NCI-H1048 (cell line): ENCODE data around the gene NBDY.
"Not testable (repeated sequence)": the region's sequence is repeated elsewhere in the genome, so short reads cannot be mapped to it uniquely, and the experiment has no call there.

ENCODE experiments used
- DNase-seq: peaks from one replicate; lab custom pipeline; 2025; lab: John Stamatoyannopoulos, UW

Gene NBDY

DNA sequence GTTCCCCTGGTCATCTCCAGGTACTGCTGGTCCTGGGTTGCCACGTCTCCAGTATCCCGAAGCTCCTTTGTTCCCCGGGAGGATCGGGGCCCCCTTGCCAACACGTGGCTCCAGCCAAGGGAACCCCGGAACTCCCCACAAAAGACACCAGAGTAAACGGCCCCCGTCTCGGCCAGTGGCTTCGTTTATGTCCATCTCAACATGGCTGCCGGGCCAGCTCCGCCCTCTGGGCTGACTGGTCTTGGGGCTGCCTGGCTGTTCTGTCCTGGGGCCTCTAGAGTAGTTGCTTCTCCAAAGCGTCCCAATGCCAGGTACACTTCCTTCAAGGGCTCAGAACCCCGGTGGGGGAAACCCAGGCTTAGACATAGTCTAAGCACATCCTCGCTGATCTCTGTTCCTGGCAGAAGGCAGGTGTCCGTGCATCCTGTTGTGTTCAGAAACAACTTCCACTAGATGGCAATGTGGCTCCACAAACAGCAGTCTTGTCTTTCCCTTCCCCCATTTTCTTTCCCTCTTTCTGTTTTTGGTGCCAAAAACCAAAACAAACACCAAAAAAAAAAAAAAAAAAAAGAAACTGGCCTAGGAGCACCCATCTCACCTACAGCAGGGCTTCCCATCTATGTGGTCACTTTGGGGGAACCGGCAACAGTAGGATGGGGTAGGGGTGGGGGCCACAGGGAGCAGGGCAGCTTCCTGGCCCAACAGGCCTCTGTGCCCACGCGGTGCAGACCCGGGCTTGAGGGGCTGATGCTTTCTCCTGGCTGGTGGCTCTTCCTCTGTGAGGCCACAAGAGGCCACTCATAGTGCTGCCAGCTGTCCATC is 35.3 kb downstream of the NBDY start:
- DNase-seq: no peak

DNA sequence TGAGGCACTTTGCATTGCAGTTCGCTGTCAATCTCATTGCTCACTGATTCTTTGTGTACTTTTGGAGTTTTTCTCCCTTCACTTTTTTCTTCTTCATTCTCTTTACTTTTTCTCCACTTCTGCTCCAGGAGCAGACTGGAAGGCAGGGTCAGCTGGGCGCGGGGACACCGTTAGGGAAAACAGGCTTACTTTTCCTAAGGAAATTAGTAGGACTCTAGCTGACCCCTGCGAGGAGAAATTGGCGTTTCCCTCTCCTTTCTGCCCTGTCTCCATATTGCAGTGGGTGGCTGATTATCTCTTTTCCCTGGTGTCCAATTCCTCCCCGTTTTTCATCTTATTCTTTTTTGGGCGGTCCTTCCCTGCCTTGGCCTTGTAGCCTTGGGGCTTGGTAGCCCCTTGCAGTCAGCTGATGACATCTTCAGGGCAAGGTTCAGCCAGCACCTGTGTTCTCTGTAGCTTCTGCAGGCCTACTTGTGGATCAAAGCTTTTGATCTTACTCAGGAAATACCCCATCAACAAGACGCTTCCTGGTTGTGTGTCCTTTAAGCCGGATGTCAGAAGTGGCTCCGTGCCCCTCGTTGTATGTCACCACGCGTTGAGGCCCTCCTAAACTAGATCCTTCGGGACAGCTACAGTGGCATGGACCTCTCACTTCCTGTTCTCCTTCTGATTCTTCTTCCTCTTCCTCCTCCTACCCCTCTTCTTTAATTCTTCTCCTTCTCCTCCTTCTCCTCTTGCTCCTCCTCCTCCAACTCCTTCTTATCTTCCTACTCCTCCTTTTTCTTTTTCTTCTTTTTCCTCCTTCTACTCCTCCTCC is 36.1 kb downstream of the NBDY start:
- no peak for DNase-seq

DNA sequence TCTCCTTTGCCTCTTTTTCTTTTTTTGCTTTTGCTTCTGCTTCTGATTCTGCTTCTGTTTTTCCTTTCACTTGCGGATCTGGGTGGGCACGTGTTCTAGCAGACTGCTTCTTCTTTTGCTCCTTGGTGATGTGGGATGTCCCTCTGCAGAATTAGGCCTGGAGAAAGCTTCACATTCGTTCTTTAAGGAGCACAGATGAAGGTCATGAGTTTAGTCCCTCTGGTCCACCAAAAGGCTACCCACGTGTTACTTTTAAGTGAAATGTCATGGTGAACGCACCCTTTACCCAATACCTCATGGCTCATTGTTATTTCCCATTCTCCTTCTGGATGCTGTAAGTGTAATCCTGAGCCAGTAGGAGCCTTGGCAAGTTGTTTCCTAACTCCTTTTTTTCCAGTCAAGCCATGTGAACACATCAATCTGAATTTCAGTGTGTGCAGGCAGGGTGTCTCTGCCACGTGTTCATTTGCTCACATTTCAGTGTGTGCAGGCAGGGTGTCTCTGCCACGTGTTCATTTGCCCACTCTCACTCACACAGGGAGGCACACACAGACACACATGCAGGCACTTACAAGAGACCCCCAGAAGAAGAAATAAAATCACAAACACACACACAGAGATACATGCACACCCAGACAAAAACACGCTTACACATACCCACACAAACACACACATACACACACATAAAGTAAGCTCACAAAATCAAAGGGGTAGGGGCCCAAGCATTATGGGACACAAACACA is 36.9 kb downstream of the NBDY start:
- no peak for DNase-seq

DNA sequence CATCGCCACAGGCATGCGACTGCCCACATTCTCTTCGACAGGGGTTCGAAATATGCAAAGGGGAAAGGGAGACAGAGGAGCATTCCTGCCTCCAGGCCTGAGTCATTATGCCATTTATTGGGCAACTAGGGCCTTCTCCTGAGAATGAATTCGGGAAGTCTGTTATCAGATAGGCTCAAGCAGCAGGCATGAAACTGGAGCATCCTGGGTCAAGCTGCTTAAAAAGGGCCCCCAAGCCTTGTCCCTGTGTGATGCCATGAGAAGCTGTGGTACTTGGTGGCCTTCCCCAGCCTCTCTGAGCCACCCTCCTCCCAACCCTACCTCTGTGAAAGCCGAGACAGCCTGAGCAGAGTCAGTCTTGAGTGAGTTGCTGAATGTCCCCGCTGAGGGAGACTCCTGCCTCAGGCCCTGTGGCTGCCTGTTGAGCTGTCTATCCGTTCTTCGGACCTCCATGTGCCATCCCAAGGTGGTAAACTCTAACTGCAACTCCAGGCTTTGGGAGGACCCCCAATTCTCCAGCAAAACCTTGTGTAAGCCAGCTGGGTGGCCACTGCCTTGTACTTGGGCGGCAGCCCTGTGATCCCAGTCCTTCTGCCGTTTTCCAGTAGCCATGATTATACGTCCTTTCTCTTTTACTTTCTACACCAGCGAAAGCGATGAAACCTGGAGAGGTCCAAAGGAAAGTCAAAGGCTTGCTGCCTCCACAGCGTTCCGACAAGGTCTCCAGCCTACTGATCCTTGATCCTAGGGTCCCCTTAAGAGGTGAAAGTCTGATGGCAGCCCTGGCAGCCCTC is 37.7 kb downstream of the NBDY start:
- DNase-seq: no peak

DNA sequence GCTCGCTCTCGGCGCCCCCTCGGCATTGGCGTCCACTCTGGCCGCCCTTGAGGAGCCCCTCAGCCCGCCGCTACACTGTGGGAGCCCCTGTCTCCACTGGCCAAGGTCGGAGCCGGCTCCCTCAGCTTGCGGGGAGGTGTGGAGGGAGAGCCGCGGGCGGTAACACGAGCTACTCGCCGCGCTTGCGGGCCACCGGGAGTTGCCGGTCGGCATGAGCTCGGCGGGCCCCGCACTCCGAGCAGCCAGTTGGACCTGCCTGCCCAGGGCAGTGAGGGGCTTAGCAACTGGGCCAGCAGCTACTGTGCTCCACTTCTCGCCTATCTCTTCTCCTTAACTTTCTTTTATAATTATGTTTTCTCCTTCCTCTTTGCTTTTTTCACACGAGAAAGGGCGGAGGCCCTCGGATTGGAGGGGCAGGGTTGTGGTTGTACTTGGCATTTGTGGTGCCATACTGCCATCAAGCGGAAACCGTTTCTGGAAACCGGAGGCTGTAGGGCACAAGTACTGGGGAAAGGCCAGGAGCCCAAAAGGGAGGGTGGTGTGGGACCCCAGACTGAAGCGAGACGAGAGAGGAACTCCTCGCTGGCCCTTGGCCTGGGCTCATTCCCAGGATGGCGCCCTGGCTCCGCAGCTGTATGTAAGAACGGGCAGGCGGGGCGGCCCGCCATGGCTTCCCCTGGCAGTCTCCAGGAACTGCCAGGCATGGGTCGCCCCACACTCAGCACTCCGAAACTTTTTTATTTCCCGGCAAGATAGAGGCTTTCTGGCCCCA is 38.5 kb downstream of the NBDY start:
- not testable (repeated sequence) for DNase-seq

DNA sequence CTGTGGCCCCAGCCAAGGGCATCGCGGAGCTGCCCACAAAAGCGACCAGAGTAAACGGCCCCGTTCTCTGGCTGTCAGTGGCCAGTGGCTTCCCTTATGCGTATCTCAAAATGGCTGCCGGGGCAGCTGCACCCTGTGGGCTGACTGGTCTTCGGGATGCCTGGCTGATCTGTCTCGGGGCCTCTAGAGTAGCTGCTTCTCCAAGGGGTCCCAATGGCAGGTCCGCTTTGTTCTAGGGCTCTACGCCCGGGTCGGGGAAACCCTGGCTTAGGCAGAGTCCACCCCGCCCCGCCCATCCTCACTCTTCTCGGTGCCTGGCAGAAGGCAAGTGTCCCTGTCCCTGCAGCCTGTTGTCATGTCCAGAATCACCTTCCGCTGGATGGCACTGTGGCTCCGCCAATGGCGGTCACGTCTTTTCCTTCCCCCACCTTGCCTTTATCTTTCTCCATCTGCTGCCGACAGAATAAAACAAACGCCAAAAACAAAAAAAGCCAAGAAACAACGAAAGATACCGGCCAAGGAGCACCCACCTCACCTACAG is 39.1 kb downstream of the NBDY start:
- not testable (repeated sequence) for DNase-seq

DNA sequence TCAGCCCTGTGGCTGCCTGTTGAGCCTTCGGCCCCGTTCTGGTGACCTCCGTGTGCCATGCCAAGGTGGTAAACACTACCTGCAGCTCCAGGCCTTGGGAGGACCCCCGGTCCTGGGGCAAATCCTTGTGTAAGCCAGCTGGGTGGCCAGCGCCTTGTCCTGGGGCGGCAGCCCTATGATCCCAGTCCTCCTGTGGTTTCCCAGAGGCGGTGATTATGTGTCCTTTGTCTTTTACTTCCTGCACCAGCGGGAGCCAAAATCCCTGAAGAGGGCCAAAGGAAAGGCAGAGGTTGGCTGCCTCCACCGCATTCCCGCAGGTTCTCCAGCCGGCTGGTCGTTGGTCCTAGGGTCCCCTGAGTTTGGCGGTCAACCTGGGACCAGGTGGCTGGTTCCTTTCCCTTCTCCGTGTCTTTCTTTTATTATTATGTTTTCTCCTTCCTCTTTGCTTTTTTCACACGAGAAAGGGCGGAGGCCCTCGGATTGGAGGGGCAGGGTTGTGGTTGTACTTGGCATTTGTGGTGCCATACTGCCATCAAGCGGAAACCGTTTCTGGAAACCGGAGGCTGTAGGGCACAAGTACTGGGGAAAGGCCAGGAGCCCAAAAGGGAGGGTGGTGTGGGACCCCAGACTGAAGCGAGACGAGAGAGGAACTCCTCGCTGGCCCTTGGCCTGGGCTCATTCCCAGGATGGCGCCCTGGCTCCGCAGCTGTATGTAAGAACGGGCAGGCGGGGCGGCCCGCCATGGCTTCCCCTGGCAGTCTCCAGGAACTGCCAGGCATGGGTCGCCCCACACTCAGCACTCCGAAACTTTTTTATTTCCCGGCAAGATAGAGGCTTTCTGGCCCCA is 43.9 kb downstream of the NBDY start:
- not testable (repeated sequence) for DNase-seq

DNA sequence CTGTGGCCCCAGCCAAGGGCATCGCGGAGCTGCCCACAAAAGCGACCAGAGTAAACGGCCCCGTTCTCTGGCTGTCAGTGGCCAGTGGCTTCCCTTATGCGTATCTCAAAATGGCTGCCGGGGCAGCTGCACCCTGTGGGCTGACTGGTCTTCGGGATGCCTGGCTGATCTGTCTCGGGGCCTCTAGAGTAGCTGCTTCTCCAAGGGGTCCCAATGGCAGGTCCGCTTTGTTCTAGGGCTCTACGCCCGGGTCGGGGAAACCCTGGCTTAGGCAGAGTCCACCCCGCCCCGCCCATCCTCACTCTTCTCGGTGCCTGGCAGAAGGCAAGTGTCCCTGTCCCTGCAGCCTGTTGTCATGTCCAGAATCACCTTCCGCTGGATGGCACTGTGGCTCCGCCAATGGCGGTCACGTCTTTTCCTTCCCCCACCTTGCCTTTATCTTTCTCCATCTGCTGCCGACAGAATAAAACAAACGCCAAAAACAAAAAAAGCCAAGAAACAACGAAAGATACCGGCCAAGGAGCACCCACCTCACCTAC is 44.5 kb downstream of the NBDY start:
- DNase-seq: not testable (repeated sequence)

DNA sequence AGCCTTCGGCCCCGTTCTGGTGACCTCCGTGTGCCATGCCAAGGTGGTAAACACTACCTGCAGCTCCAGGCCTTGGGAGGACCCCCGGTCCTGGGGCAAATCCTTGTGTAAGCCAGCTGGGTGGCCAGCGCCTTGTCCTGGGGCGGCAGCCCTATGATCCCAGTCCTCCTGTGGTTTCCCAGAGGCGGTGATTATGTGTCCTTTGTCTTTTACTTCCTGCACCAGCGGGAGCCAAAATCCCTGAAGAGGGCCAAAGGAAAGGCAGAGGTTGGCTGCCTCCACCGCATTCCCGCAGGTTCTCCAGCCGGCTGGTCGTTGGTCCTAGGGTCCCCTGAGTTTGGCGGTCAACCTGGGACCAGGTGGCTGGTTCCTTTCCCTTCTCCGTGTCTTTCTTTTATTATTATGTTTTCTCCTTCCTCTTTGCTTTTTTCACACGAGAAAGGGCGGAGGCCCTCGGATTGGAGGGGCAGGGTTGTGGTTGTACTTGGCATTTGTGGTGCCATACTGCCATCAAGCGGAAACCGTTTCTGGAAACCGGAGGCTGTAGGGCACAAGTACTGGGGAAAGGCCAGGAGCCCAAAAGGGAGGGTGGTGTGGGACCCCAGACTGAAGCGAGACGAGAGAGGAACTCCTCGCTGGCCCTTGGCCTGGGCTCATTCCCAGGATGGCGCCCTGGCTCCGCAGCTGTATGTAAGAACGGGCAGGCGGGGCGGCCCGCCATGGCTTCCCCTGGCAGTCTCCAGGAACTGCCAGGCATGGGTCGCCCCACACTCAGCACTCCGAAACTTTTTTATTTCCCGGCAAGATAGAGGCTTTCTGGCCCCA is 49.3 kb downstream of the NBDY start:
- not testable (repeated sequence) for DNase-seq

DNA sequence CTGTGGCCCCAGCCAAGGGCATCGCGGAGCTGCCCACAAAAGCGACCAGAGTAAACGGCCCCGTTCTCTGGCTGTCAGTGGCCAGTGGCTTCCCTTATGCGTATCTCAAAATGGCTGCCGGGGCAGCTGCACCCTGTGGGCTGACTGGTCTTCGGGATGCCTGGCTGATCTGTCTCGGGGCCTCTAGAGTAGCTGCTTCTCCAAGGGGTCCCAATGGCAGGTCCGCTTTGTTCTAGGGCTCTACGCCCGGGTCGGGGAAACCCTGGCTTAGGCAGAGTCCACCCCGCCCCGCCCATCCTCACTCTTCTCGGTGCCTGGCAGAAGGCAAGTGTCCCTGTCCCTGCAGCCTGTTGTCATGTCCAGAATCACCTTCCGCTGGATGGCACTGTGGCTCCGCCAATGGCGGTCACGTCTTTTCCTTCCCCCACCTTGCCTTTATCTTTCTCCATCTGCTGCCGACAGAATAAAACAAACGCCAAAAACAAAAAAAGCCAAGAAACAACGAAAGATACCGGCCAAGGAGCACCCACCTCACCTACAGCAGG is 50.0 kb downstream of the NBDY start:
- DNase-seq: not testable (repeated sequence)

DNA sequence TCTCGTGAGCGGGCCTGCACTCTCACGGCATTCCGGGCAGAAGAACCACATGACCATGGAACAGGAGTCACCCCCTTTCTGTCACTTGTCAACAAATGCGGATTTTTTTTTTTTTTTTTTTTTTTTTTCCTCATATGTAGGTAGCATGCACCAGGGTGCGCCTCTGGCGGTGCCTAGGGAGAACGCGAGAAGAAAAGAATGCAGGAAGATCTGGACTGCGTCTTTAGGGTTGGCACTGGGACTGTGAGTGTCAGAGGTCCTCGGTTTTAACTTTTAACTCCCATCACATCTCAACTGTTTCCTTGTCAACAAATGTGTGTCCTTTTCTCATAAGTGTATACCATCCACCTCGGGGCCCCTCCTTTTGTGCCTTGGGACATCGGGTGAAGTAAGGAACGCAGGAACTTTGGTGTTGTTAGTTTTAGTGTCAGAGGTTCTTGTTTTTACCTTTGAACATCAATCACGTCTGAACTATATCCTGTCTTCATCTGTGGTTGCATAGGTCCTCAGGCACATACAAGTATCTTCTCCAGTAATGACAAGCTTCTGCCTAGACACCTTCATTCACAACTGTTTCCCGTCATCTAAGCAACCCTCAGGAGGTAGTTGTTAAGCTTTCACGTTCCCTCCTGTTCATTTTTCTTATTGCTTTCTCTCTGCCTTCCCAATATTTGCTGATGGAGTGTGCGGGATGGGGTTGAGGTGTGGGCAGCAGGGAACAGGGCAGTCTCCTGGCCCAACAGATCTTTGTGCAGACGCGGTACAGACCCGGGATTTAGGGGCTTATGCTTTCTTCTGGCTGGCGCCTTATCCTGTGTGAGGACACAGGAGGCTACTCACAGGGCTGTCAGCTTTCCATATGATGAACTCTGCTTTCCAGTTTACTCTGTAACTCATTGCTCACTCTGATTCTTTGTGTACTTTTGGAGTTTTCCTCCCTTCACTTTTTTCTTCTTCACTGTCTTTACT is 51.9 kb downstream of the NBDY start:
- DNase-seq: not testable (repeated sequence)

DNA sequence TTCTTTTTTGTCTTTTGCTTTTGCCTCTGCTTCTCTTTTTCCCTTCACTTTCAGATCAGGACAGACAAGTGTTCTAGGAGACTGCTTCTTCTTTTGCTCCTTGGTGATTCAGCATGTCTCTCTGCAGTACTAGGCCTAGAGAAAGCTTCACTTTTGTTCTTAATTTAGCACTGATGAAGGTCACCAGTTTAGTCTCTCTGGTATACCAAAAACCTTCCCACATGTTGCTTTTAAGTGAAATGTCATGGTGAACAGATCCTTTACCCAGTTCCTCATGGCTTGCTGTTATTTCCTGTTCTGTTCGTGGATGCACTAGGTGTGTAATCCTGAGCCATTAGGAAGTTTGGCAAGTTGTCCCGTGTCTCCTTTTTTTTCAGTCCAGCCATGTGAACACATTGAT is 53.3 kb downstream of the NBDY start:
- no peak for DNase-seq

DNA sequence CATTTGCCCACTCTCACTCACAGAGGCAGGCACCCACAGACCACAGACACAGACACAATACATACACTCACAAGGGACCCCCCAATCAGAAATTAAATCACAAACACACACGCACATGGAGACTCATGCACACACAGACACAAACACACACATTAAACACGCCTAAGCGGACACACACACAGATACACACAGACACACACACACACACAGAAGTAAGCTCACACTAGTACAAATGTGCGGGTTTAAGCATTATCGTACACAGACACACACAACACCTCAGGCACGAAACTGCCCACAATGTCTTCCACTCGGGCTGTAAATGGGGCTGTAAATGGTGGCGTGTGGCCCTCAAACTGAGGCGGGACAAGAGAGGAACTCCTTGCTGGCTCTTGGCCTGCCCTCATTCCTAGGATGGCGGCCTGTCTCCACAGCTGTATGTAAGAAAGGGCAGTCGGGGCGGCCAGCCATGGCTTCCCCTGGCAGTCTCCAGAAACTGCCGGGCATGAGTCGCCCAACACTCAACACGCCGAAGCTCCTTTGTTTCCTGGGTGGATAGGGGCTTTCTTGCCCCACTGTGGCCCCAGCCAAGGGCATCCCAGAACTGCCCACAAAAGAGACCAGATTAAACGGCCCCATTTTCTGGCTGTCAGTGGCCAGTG is 53.9 kb downstream of the NBDY start:
- DNase-seq: no peak

DNA sequence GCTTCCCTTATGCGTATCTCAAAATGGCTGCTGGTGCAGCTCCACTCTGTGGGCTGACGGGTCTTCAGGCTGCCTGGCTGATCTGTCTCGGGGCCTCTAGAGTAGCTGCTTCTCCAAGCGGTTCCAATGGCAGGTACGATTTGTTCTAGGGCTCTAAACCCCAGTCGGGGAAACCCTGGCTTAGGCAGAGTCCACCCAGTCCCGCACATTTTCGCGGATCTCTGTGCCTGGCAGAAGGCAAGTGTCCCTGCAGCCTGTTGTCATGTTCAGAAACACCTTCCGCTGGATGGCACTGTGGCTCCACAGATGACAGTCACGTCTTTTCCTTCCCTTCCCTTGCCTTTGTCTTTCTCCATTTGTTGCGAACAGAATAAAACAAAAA is 54.4 kb downstream of the NBDY start:
- no peak for DNase-seq

DNA sequence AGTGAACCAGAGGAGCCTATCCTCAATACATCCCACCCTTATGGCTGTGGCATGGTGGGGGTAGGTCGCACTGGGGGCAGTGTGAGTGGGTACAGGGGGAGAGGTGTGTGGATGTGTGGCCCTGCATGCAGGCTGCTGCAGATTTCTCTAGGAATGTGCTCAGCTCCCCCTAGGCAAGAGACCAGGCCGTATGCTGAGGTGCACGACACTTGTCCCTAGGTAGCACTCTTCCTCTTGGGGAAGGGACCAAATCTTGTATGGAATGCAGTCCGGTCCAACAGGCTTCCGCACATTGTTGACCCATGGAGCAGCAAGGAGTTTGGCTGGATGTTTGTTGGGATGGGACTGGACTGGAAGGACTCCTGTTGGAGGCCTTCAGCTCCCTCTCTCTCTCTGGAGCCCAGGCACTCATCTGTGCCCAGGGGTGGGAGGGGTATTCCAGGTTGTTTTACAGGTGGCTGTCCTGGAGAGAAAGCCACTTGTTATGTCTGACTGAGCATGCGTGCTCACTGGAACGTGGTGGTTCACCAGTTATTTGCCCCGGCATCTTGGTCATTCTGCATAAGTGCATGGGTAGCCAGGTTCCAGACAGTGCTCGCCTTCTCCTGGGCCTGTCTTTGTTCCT is 55.1 kb downstream of the NBDY start:
- DNase-seq: no peak

DNA sequence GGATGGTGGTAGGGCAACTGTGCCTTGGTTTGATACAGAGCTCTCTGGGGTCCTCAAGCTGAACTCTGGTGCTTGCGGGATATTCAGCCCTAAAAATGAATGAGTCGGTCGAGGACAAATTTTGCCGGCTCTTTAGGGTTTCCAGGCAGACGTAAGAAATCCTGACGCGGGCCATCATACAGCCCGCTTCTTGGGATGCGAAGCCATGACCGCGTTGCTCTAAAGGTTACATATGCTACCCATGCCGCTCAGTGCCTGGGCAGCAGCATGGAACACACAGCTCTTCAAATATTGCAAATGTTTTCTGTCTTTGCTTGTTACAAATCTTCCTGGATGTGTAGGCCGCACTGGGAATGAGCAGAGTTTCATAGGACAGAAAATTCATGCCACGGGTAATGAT is 55.6 kb downstream of the NBDY start:
- DNase-seq: no peak
